ENCODE data around the gene SAPCD2.

Gene SAPCD2

GRCh38 chr9:137026828-137027227 lies 43.5 kb downstream of the SAPCD2 start:
- no peak overlapping the region for H3K4me3 ChIP-seq (ENCODE audit: extremely low read depth, insufficient read depth, low read length, poor library complexity, severe bottlenecking)
- H3K27ac ChIP-seq (ENCODE audit: low read depth, low read length, severe bottlenecking), result no peak overlapping the region
- 96 to 100% methylated on average over 4 of the region's 4 CpGs for WGBS, 2 experiments (ENCODE audit: insufficient coverage in 2 of 2)
- no peaks in the 10 kb centered on the region for H3K4me1 ChIP-seq (ENCODE audit: control insufficient read depth, insufficient read depth, low read length, poor library complexity, severe bottlenecking)
- no peaks in the 10 kb centered on the region for H3K36me3 ChIP-seq (ENCODE audit: control insufficient read depth, insufficient read depth, low read length)
- no peaks in the 10 kb centered on the region for H3K9me3 ChIP-seq (ENCODE audit: control insufficient read depth, low read length)

GRCh38 chr9:137026384-137026783 lies 44.0 kb downstream of the SAPCD2 start:
- no peak overlapping the region for H3K4me3 ChIP-seq (ENCODE audit: extremely low read depth, insufficient read depth, low read length, poor library complexity, severe bottlenecking)
- 94 to 100% methylated on average over 2 of the region's 2 CpGs for WGBS, 2 experiments (ENCODE audit: insufficient coverage in 2 of 2)

GRCh38 chr9:137025517-137025966 lies 44.8 kb downstream of the SAPCD2 start:
- Histone ChIP-seq H3K4me3 (ENCODE audit: extremely low read depth, insufficient read depth, low read length, poor library complexity, severe bottlenecking) (no peak overlapping the region), H3K27ac (ENCODE audit: low read depth, low read length, severe bottlenecking) (no peak overlapping the region), H3K36me3 (ENCODE audit: control insufficient read depth, insufficient read depth, low read length) (no peaks in the 10 kb centered on the region), H3K4me1 (ENCODE audit: control insufficient read depth, insufficient read depth, low read length, poor library complexity, severe bottlenecking) (no peaks in the 10 kb centered on the region), H3K9me3 (ENCODE audit: control insufficient read depth, low read length) (no peaks in the 10 kb centered on the region)
- 83 to 88% methylated on average over 21 of the region's 21 CpGs for WGBS, 2 experiments (ENCODE audit: insufficient coverage in 2 of 2)

More at GRCh38 chr9:137026384-137026783, 44.0 kb downstream of the SAPCD2 start:
- Histone ChIP-seq H3K9me3 (ENCODE audit: control insufficient read depth, low read length) (no peaks in the 10 kb centered on the region), H3K4me1 (ENCODE audit: control insufficient read depth, insufficient read depth, low read length, poor library complexity, severe bottlenecking) (no peaks in the 10 kb centered on the region), H3K27ac (ENCODE audit: low read depth, low read length, severe bottlenecking) (no peak overlapping the region), H3K36me3 (ENCODE audit: control insufficient read depth, insufficient read depth, low read length) (no peaks in the 10 kb centered on the region)

- Histone ChIP-seq H3K36me3 (ENCODE audit: control insufficient read depth, insufficient read depth, low read length) (no peaks in the 10 kb centered on the region), H3K27ac (ENCODE audit: low read depth, low read length, severe bottlenecking) (no peak overlapping the region), H3K4me1 (ENCODE audit: control insufficient read depth, insufficient read depth, low read length, poor library complexity, severe bottlenecking) (no peaks in the 10 kb centered on the region), H3K4me3 (ENCODE audit: extremely low read depth, insufficient read depth, low read length, poor library complexity, severe bottlenecking) (no peak overlapping the region), H3K9me3 (ENCODE audit: control insufficient read depth, low read length) (no peaks in the 10 kb centered on the region)
- 85 to 88% methylated on average over 14 of the region's 15 CpGs for WGBS, 2 experiments (ENCODE audit: insufficient coverage in 2 of 2)
Observed at GRCh38 chr9:137023583-137023991, 46.8 kb downstream of the SAPCD2 start.

GRCh38 chr9:137023157-137023556 lies 47.2 kb downstream of the SAPCD2 start:
- H3K9me3 ChIP-seq (ENCODE audit: control insufficient read depth, low read length), result no peaks in the 10 kb centered on the region
- no peaks in the 10 kb centered on the region for H3K36me3 ChIP-seq (ENCODE audit: control insufficient read depth, insufficient read depth, low read length)
- 77 to 89% methylated on average over 5 to 7 of the region's 7 CpGs for WGBS, 2 experiments (ENCODE audit: insufficient coverage in 2 of 2)
- no peak overlapping the region for H3K4me3 ChIP-seq (ENCODE audit: extremely low read depth, insufficient read depth, low read length, poor library complexity, severe bottlenecking)
- H3K4me1 ChIP-seq (ENCODE audit: control insufficient read depth, insufficient read depth, low read length, poor library complexity, severe bottlenecking), result no peaks in the 10 kb centered on the region
- no peak overlapping the region for H3K27ac ChIP-seq (ENCODE audit: low read depth, low read length, severe bottlenecking)

- Histone ChIP-seq H3K9me3 (ENCODE audit: control insufficient read depth, low read length) (no peaks in the 10 kb centered on the region), H3K4me3 (ENCODE audit: extremely low read depth, insufficient read depth, low read length, poor library complexity, severe bottlenecking) (no peak overlapping the region), H3K27ac (ENCODE audit: low read depth, low read length, severe bottlenecking) (no peak overlapping the region), H3K4me1 (ENCODE audit: control insufficient read depth, insufficient read depth, low read length, poor library complexity, severe bottlenecking) (no peaks in the 10 kb centered on the region), H3K36me3 (ENCODE audit: control insufficient read depth, insufficient read depth, low read length) (no peaks in the 10 kb centered on the region)
- 95% methylated on average over 14 to 23 of the region's 23 CpGs for WGBS, 2 experiments (ENCODE audit: insufficient coverage in 2 of 2)
Observed at GRCh38 chr9:137022662-137023008, 47.7 kb downstream of the SAPCD2 start.

GRCh38 chr9:137021979-137022661 lies 48.2 kb downstream of the SAPCD2 start:
- WGBS, 2 experiments (ENCODE audit: insufficient coverage in 2 of 2), result 81 to 82% methylated on average over 17 to 19 of the region's 30 CpGs
- H3K36me3 ChIP-seq (ENCODE audit: control insufficient read depth, insufficient read depth, low read length), result no peaks in the 10 kb centered on the region
- H3K9me3 ChIP-seq (ENCODE audit: control insufficient read depth, low read length), result no peaks in the 10 kb centered on the region
- H3K4me1 ChIP-seq (ENCODE audit: control insufficient read depth, insufficient read depth, low read length, poor library complexity, severe bottlenecking), result no peaks in the 10 kb centered on the region
- no peak overlapping the region for H3K4me3 ChIP-seq (ENCODE audit: extremely low read depth, insufficient read depth, low read length, poor library complexity, severe bottlenecking)
- H3K27ac ChIP-seq (ENCODE audit: low read depth, low read length, severe bottlenecking), result no peak overlapping the region

- Histone ChIP-seq H3K9me3 (ENCODE audit: control insufficient read depth, low read length) (no peaks in the 10 kb centered on the region), H3K36me3 (ENCODE audit: control insufficient read depth, insufficient read depth, low read length) (no peaks in the 10 kb centered on the region), H3K4me1 (ENCODE audit: control insufficient read depth, insufficient read depth, low read length, poor library complexity, severe bottlenecking) (no peaks in the 10 kb centered on the region), H3K4me3 (ENCODE audit: extremely low read depth, insufficient read depth, low read length, poor library complexity, severe bottlenecking) (no peak overlapping the region), H3K27ac (ENCODE audit: low read depth, low read length, severe bottlenecking) (no peak overlapping the region)
- WGBS, 2 experiments (ENCODE audit: insufficient coverage in 2 of 2), result 82 to 85% methylated on average over 4 to 6 of the region's 6 CpGs
Observed at GRCh38 chr9:137021568-137021978, 48.8 kb downstream of the SAPCD2 start.

GRCh38 chr9:137020771-137021567 lies 49.4 kb downstream of the SAPCD2 start:
- peaks cover 4% of the 10 kb centered on the region for H3K36me3 ChIP-seq (ENCODE audit: control insufficient read depth, insufficient read depth, low read length)
- no peak overlapping the region for H3K4me3 ChIP-seq (ENCODE audit: extremely low read depth, insufficient read depth, low read length, poor library complexity, severe bottlenecking)
- 92 to 96% methylated on average over 24 to 32 of the region's 32 CpGs for WGBS, 2 experiments (ENCODE audit: insufficient coverage in 2 of 2)
- H3K27ac ChIP-seq (ENCODE audit: low read depth, low read length, severe bottlenecking), result no peak overlapping the region
- no peaks in the 10 kb centered on the region for H3K9me3 ChIP-seq (ENCODE audit: control insufficient read depth, low read length)
- no peaks in the 10 kb centered on the region for H3K4me1 ChIP-seq (ENCODE audit: control insufficient read depth, insufficient read depth, low read length, poor library complexity, severe bottlenecking)

- Histone ChIP-seq H3K9me3 (ENCODE audit: control insufficient read depth, low read length) (no peaks in the 10 kb centered on the region), H3K36me3 (ENCODE audit: control insufficient read depth, insufficient read depth, low read length) (peaks cover 4% of the 10 kb centered on the region), H3K4me1 (ENCODE audit: control insufficient read depth, insufficient read depth, low read length, poor library complexity, severe bottlenecking) (no peaks in the 10 kb centered on the region), H3K4me3 (ENCODE audit: extremely low read depth, insufficient read depth, low read length, poor library complexity, severe bottlenecking) (no peak overlapping the region), H3K27ac (ENCODE audit: low read depth, low read length, severe bottlenecking) (no peak overlapping the region)
- WGBS, 2 experiments (ENCODE audit: insufficient coverage in 2 of 2), result 89 to 90% methylated on average over 26 to 34 of the region's 34 CpGs
Observed at GRCh38 chr9:137019891-137020683, 50.3 kb downstream of the SAPCD2 start.
